Skeletal muscle tissue (tissue), 4 donors: ENCODE results near the gene CNBD2. TPM values are rescaled to one million over a fixed set of nuclear protein-coding genes. Genes with fewer than 3 reads are reported as not detected.
"Not testable (repeated sequence)": the region's sequence is repeated elsewhere in the genome, so short reads cannot be mapped to it uniquely, and the experiment has no call there.

ENCODE experiments used
- H3K27ac ChIP-seq: one replicate; pipeline ENCODE4 v1.7.0; 2013; ENCODE audit warnings: mild to moderate bottlenecking, low read depth, low read length, inconsistent platforms
- H3K27me3 ChIP-seq, 3 donors: one replicate each; pipeline ENCODE4 v1.7.0; 2013; ENCODE audit warnings: low read length in 3 of 3; ENCODE audit not compliant: control insufficient read depth in 3 of 3, insufficient read depth in 3 of 3
- H3K36me3 ChIP-seq, 3 donors: one replicate each; pipeline ENCODE4 v1.7.0; 2013; ENCODE audit warnings: low read length in 3 of 3; ENCODE audit not compliant: control insufficient read depth in 3 of 3, insufficient read depth in 3 of 3
- H3K4me1 ChIP-seq, 3 donors: one replicate each; pipeline ENCODE4 v1.7.0; 2013; ENCODE audit warnings: low read length in 3 of 3, mild to moderate bottlenecking in 3 of 3; ENCODE audit not compliant: control insufficient read depth in 3 of 3, insufficient read depth in 3 of 3
- H3K4me3 ChIP-seq, 3 donors: one replicate each; pipeline ENCODE4 v1.7.0; 2013; ENCODE audit warnings: low read length in 3 of 3
- H3K9ac ChIP-seq, 3 donors: one replicate each; pipeline ENCODE4 v1.7.0; 2013; ENCODE audit warnings: low read length in 3 of 3, mild to moderate bottlenecking in 3 of 3, moderate library complexity in 2 of 3, low read depth in 1 of 3
- H3K9me3 ChIP-seq, 3 donors: one replicate each; pipeline ENCODE4 v1.7.0; 2013; ENCODE audit warnings: low read length in 3 of 3; ENCODE audit not compliant: control insufficient read depth in 3 of 3
- total RNA-seq: library from RNA; depleted of rRNA; stranded (reverse); fragments of >200 nt; gene quantifications from one replicate; pipeline ENCODE4 v1.2.3, GENCODE V29; 2014
- donor health status: Osteomylitis.

Gene CNBD2
- total RNA-seq, 1 donor from 2014 or later, result 5.2 TPM

DNA sequence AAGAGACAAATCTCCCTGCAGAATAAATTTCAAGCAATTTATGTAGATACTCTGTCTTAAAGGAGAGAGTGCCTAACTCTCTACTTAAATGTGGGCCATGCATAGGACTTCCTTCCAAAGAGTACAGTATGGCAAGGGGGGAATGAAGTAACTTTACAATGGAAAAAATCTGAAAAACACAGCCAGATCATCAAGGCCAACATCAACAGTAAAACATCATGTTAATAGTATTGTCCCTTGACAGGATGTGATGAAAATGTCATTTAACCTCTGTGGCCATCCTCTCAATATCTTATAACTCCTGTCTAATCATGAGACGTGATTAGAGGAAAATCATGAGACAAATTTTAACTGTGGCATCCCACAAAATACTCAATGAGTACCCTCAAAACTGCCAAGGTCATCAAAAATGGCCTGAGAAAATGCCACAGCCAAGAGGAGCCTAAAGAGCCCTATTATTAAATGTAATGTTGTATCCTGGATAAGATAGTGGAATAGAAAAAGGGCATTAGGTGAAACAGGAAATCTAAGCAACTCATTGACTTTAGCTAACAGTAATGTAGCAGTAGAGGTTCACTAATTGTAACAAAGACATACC lies 47.5 kb downstream of the CNBD2 start:
- peaks cover 0 to 4% (median 0%) of the 10 kb centered on the region in 3 donors for H3K4me1 ChIP-seq
- no peaks in the 10 kb centered on the region for H3K9me3 ChIP-seq
- no peak overlapping the region for H3K27ac ChIP-seq
- H3K9ac ChIP-seq, result no peak overlapping the region
- H3K36me3 ChIP-seq, result no peaks in the 10 kb centered on the region
- H3K4me3 ChIP-seq, result no peak overlapping the region
- no peaks in the 10 kb centered on the region for H3K27me3 ChIP-seq

- H3K9me3 ChIP-seq, result no peaks in the 10 kb centered on the region
- H3K27me3 ChIP-seq, result no peaks in the 10 kb centered on the region
- no peak overlapping the region for H3K27ac ChIP-seq
- peaks cover 0 to 4% (median 0%) of the 10 kb centered on the region in 3 donors for H3K4me1 ChIP-seq
- H3K36me3 ChIP-seq, result no peaks in the 10 kb centered on the region
- H3K9ac ChIP-seq, result no peak overlapping the region
- no peak overlapping the region for H3K4me3 ChIP-seq
Observed at GRCh38 chr20:36017048-36017951, 48.9 kb downstream of the CNBD2 start.

GRCh38 chr20:36018208-36018988 lies 50.0 kb downstream of the CNBD2 start:
- Histone ChIP-seq H3K36me3 (no peaks in the 10 kb centered on the region), H3K4me3 (no peak overlapping the region), H3K9me3 (no peaks in the 10 kb centered on the region), H3K27me3 (no peaks in the 10 kb centered on the region), H3K27ac (no peak overlapping the region), H3K9ac (peak overlapping the region in 1 of 3 donors; percentile 20), H3K4me1 (peaks cover 0 to 4% (median 0%) of the 10 kb centered on the region in 3 donors)

GRCh38 chr20:36026131-36026530 lies 57.7 kb downstream of the CNBD2 start:
- H3K27ac ChIP-seq, H3K36me3 ChIP-seq, H3K9ac ChIP-seq: not testable (repeated sequence)

GRCh38 chr20:36028106-36028808 lies 59.9 kb downstream of the CNBD2 start:
- Histone ChIP-seq H3K9ac (no peak overlapping the region), H3K4me1 (no peaks in the 10 kb centered on the region), H3K27me3 (no peaks in the 10 kb centered on the region), H3K9me3 (no peaks in the 10 kb centered on the region), H3K27ac (no peak overlapping the region), H3K4me3 (no peak overlapping the region), H3K36me3 (no peaks in the 10 kb centered on the region)

More at GRCh38 chr20:36026131-36026530, 57.7 kb downstream of the CNBD2 start:
- not testable (repeated sequence) for H3K4me1 ChIP-seq, H3K27me3 ChIP-seq, H3K9me3 ChIP-seq, H3K4me3 ChIP-seq

DNA sequence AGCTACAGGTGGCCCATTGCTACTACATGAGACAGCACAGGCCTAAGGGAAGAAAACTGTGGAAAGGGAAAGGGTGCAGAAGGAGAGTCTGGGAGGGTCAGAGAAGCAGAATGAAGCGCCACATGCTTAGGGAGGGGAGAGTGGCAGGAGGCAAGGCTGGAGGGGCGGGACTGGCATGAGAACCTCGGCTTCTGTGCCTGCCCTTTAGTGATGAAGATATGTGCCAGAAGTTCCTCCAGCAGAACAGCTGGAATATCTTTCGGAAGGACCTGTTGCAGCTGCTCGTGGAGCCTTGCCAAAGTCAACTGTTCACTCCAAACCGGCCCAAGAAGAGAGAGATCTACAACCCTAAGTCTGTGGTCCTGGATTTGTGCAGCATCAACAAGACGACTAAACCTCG lies 61.8 kb downstream of the CNBD2 start:
- Histone ChIP-seq H3K27ac (no peak overlapping the region), H3K9me3 (no peaks in the 10 kb centered on the region), H3K9ac (no peak overlapping the region), H3K36me3 (no peaks in the 10 kb centered on the region), H3K4me1 (peaks cover 0 to 5% (median 1%) of the 10 kb centered on the region in 3 donors), H3K4me3 (no peak overlapping the region), H3K27me3 (no peaks in the 10 kb centered on the region)

DNA sequence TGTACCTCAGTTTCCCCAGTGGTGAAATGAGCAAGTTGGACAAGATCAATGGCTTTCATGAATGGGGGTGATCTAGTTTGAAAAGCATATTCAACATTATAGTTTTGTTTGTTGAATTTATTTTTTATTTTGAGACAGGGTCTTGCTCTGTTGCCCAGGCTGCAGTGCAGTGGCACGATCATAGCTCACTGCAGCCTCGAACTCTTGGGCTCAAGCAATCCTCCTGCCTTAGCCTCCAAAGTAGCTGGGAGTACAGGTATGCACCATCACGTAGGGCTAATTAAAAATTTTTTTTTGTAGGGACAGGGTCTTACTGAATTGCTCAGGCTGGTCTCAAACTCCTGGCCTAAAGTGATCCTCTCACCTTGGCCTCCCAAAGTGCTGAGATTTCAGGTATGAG lies 63.4 kb downstream of the CNBD2 start:
- H3K36me3 ChIP-seq, result no peaks in the 10 kb centered on the region

GRCh38 chr20:36034875-36035274 lies 66.5 kb downstream of the CNBD2 start:
- H3K27me3 ChIP-seq, result no peaks in the 10 kb centered on the region
- no peak overlapping the region for H3K9ac ChIP-seq
- H3K4me3 ChIP-seq, result no peak overlapping the region
- H3K36me3 ChIP-seq, result no peaks in the 10 kb centered on the region
- H3K9me3 ChIP-seq, result no peaks in the 10 kb centered on the region
- peaks cover 0 to 9% (median 4%) of the 10 kb centered on the region in 3 donors for H3K4me1 ChIP-seq
- H3K27ac ChIP-seq, result no peak overlapping the region

More for the DNA sequence above, 63.4 kb downstream of the CNBD2 start:
- Histone ChIP-seq H3K9me3 (no peaks in the 10 kb centered on the region), H3K4me3 (no peak overlapping the region), H3K9ac (no peak overlapping the region), H3K27me3 (no peaks in the 10 kb centered on the region), H3K27ac (no peak overlapping the region), H3K4me1 (peaks cover 0 to 9% (median 4%) of the 10 kb centered on the region in 3 donors)

- Histone ChIP-seq H3K27me3 (no peaks in the 10 kb centered on the region), H3K9me3 (no peaks in the 10 kb centered on the region), H3K36me3 (no peaks in the 10 kb centered on the region), H3K9ac (no peak overlapping the region), H3K4me1 (peaks cover 0 to 9% (median 4%) of the 10 kb centered on the region in 3 donors), H3K4me3 (no peak overlapping the region), H3K27ac (no peak overlapping the region)
Observed at GRCh38 chr20:36035745-36036144, 67.4 kb downstream of the CNBD2 start.
